ENCODE data around the gene IFNGR1. TPM values are rescaled to one million over a fixed set of nuclear protein-coding genes. Genes with fewer than 3 reads are reported as not detected.

Gene IFNGR1
- total RNA-seq, 4 donors from 2014 or later, result 77.8 to 91.5 (median 84.3) TPM

DNA sequence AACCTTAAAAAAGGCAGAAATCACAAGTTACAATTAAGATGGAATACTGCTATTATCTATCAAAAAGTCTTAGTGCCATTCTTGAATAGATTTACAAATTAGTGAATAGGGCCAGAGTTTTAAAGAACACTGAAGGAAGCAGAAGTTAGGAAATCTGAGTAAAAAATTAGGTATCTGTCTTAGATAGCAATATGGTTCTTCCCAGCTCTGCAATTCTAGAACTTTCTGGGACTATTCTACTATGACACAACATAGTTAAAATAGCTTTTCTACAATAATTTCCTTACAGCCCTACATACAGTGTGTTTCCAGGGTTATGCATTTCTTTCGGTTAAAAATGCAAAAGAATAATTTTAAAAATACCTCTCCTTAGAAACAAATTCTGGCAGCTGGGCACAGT is 18.2 kb downstream of the IFNGR1 start:
- H3K4me1 ChIP-seq, result peaks cover 6% of the 10 kb centered on the region
- no peak for DNase-seq (ENCODE audit: low spot score in 2 of 2)
- no peak overlapping the region for H3K4me3 ChIP-seq
- 100% methylated on average over 1 of the region's 1 CpG for WGBS
- no peak overlapping the region for H3K27ac ChIP-seq
- H3K27me3 ChIP-seq, result no peaks in the 10 kb centered on the region
- peaks cover 77% of the 10 kb centered on the region for H3K36me3 ChIP-seq
- no peak for TF ChIP-seq POLR2AphosphoS5 (IDR thresholded peaks at IDR 0.05)
- TF ChIP-seq EP300 (IDR thresholded peaks at IDR 0.05), result no peak
- no peak for TF ChIP-seq POLR2A (IDR thresholded peaks at IDR 0.05)
- TF ChIP-seq, protein P1, sequence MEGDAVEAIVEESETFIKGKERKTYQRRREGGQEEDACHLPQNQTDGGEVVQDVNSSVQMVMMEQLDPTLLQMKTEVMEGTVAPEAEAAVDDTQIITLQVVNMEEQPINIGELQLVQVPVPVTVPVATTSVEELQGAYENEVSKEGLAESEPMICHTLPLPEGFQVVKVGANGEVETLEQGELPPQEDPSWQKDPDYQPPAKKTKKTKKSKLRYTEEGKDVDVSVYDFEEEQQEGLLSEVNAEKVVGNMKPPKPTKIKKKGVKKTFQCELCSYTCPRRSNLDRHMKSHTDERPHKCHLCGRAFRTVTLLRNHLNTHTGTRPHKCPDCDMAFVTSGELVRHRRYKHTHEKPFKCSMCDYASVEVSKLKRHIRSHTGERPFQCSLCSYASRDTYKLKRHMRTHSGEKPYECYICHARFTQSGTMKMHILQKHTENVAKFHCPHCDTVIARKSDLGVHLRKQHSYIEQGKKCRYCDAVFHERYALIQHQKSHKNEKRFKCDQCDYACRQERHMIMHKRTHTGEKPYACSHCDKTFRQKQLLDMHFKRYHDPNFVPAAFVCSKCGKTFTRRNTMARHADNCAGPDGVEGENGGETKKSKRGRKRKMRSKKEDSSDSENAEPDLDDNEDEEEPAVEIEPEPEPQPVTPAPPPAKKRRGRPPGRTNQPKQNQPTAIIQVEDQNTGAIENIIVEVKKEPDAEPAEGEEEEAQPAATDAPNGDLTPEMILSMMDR (IDR thresholded peaks at IDR 0.05), result no peak
- H3K9me3 ChIP-seq, result no peaks in the 10 kb centered on the region

DNA sequence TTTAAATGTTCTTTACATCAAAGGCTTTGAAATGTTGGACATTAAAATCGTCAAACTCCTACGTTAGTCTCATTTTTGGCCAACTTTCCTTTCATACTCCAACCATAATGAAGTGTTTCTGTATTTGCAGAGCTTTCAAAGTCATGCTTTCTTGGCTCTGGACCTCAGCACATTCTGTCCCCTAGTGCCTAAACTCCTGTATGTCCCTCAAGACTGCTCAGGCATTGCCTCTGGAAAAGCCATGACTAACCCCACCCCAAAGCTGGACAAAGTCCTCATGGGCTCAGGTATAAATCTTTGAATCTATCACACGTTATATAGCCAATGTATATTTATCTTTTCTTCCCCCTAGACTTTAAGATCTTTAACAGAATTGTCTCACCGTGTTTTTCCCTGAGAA is 18.9 kb downstream of the IFNGR1 start:
- Histone ChIP-seq H3K9me3 (no peaks in the 10 kb centered on the region), H3K4me1 (peaks cover 6% of the 10 kb centered on the region), H3K36me3 (peaks cover 70% of the 10 kb centered on the region), H3K4me3 (no peak overlapping the region), H3K27me3 (no peaks in the 10 kb centered on the region), H3K27ac (no peak overlapping the region)
- TF ChIP-seq POLR2A (IDR thresholded peaks at IDR 0.05) (no peak), EP300 (IDR thresholded peaks at IDR 0.05) (no peak), POLR2AphosphoS5 (IDR thresholded peaks at IDR 0.05) (no peak)
- TF ChIP-seq, protein P1 (IDR thresholded peaks at IDR 0.05), result no peak
- 92% methylated on average over 4 of the region's 4 CpGs for WGBS
- DNase-seq (ENCODE audit: low spot score in 2 of 2), result no peak

DNA sequence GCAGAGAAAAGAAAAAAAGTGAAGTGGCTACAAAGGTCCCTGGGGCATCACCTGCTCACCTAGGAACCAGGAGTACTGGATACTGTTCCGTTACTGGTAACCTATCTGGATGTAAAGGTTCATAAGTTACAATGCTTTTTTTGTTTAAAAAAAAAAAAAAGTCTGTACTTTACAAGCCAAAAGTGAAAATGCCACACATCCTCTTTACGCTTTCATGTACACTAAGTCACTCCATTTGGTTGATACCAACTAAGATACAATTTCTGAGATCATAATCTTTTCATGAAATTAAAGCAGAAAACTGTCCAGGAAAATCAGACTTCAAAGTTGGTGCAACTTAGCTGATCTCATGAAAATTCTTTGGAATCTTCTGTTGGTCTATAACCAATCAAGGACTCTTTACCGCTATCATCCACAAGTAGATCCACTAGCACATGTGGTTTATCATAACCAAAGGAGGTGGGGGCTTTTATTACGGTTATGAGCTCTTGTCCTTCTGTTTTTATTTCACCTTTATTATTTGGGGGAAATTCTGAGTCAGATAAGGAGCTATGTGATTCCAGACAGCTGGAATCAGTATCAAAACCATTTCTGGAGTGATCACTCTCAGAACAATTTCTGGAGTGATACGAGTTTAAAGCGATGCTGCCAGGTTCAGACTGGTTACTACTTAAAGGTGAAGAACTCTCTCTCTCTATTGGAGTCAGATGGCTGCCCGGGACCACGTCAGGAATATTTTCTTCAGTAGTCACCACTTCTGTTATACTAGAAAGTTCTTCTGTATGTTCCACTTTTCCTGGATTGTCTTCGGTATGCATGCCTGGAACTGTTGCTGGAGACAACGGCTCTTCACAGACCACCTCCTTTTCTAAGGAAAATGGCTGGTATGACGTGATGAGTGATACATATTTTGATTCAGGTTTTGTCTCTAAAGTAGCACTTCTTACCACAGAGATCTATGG is 21.2 kb downstream of the IFNGR1 start:
- no peak overlapping the region for H3K4me3 ChIP-seq
- no peak overlapping the region for H3K27ac ChIP-seq
- peaks cover 46% of the 10 kb centered on the region for H3K36me3 ChIP-seq
- no peak for TF ChIP-seq POLR2AphosphoS5 (IDR thresholded peaks at IDR 0.05)
- no peak for TF ChIP-seq EP300 (IDR thresholded peaks at IDR 0.05)
- TF ChIP-seq, protein P1 (IDR thresholded peaks at IDR 0.05), result no peak
- TF ChIP-seq POLR2A (IDR thresholded peaks at IDR 0.05), result no peak
- DNase-seq (ENCODE audit: low spot score in 2 of 2), result no peak
- no peaks in the 10 kb centered on the region for H3K9me3 ChIP-seq
- 94% methylated on average over 11 of the region's 11 CpGs for WGBS
- H3K27me3 ChIP-seq, result no peaks in the 10 kb centered on the region
- H3K4me1 ChIP-seq, result peaks cover 6% of the 10 kb centered on the region

DNA sequence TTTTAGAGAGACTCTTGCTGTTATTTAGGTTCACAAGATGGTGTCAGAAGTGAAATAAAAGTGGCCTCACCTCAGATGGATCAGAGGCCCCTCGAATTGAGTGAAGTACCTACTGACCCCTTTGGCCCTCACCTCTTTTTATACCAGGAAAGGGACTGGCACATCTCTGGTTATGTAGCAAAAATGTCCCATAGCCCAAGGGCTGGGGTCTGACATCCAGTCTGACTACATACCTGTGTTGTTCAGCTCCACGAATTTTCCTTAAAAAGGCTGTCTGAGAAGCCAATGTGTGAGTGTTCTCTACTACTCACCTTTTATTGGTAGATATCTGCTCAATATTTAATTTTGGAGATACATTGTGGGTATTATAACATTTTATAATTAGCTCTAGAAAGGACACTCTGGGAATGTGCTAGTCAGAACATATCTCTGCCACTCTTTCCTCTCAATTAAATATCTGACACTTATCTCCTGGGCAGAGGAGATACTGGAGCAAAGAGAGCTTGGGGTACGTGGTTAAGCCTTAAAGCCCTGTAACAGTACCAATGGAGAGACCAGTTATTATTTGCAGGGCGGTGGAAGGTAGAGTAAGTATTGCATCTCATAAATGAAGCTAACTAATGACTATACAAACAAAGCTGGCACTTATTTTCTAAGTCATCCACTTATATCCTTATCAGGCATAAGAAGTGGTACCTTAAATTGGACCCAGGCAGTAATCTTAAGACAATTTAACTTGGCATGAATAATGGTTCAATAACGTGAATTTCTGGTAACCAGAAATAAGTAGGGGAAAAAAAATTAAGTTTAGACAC is 25.7 kb downstream of the IFNGR1 start:
- no peaks in the 10 kb centered on the region for H3K27me3 ChIP-seq
- H3K4me3 ChIP-seq, result no peak overlapping the region
- H3K4me1 ChIP-seq, result peaks cover 13% of the 10 kb centered on the region
- 77% methylated on average over 5 of the region's 5 CpGs for WGBS
- peaks cover 6% of the 10 kb centered on the region for H3K9me3 ChIP-seq
- TF ChIP-seq POLR2AphosphoS5 (IDR thresholded peaks at IDR 0.05) (no peak), EP300 (IDR thresholded peaks at IDR 0.05) (no peak)
- no peak overlapping the region for H3K27ac ChIP-seq
- DNase-seq (ENCODE audit: low spot score in 2 of 2), result no peak
- H3K36me3 ChIP-seq, result peaks cover 13% of the 10 kb centered on the region

DNA sequence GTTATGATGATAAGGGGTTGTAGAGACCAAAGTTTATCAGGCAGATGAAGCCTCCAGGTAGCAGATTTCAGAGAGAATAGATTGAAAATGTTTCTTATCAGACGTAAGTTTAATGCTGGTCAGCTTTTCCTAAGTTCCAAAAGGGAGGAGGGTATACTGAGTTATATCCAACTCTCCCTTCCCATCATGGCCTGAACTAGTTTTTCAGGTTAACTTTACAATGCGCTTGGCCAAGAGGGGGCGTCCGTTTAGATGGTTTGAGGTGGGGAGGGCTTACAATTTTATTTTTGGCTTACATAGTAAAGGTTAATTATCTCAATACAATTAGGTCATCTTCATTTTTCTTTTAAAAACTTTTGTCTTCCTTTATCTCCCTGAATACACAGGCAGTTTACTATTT is 26.4 kb downstream of the IFNGR1 start:
- TF ChIP-seq EP300 (IDR thresholded peaks at IDR 0.05), result no peak
- TF ChIP-seq POLR2A (IDR thresholded peaks at IDR 0.05), result no peak
- no peak for TF ChIP-seq POLR2AphosphoS5 (IDR thresholded peaks at IDR 0.05)
- TF ChIP-seq, protein P1 (IDR thresholded peaks at IDR 0.05), result no peak
- 84% methylated on average over 4 of the region's 4 CpGs for WGBS
- H3K4me1 ChIP-seq, result peaks cover 13% of the 10 kb centered on the region
- no peaks in the 10 kb centered on the region for H3K27me3 ChIP-seq
- H3K27ac ChIP-seq, result no peak overlapping the region
- DNase-seq (ENCODE audit: low spot score in 2 of 2), result no peak
- H3K36me3 ChIP-seq, result peaks cover 7% of the 10 kb centered on the region
- H3K4me3 ChIP-seq, result no peak overlapping the region
- peaks cover 6% of the 10 kb centered on the region for H3K9me3 ChIP-seq
